Nephron (organoid): ENCODE results near the gene HTR1D.

Experiments used
- H3K27ac Mint-ChIP-seq, 3 experiments: 2 replicates each; pipeline ENCODE4 v1.8.0; 2020; ENCODE audit warnings: mixed read lengths in 3 of 3, mild to moderate bottlenecking in 2 of 3, moderate library complexity in 1 of 3
- H3K27me3 Mint-ChIP-seq: 2 replicates; pipeline ENCODE4 v1.8.0; 2021; ENCODE audit warnings: low read depth, mild to moderate bottlenecking, moderate library complexity, mixed read lengths
- H3K36me3 Mint-ChIP-seq: 2 replicates; pipeline ENCODE4 v1.8.0; 2020; ENCODE audit warnings: low read depth, mixed read lengths
- H3K4me1 Mint-ChIP-seq: 2 replicates; pipeline ENCODE4 v1.8.0; 2020; ENCODE audit warnings: mixed read lengths
- H3K4me3 Mint-ChIP-seq, 3 experiments: 2 replicates each; pipeline ENCODE4 v1.8.0; 2020; ENCODE audit warnings: mild to moderate bottlenecking in 3 of 3, mixed read lengths in 3 of 3, moderate library complexity in 2 of 3
- H3K9me3 Mint-ChIP-seq: 2 replicates; pipeline ENCODE4 v1.8.0; 2020; ENCODE audit warnings: mixed read lengths
- CTCF ChIP-seq, 3 experiments: fragments of 200-600 bp; sonication (generic); IDR thresholded peaks; one replicate each; pipeline ENCODE4 v1.5.0; 2021; ENCODE audit warnings: antibody characterized with exemption in 3 of 3; ENCODE audit not compliant: unreplicated experiment in 3 of 3

The HTR1D gene

GRCh38 chr1:23159963-23160877 is 57.1 kb downstream of the HTR1D start:
- TF ChIP-seq CTCF (IDR thresholded peaks at IDR 0.05; ENCODE audit: unreplicated experiment in 3 of 3): no peak
- Mint-ChIP-seq H3K36me3 (no peaks in the 10 kb centered on the region), H3K27me3 (no peaks in the 10 kb centered on the region)

GRCh38 chr1:23156940-23157339 is 60.4 kb downstream of the HTR1D start:
- Mint-ChIP-seq H3K27me3 (no peaks in the 10 kb centered on the region), H3K9me3 (no peaks in the 10 kb centered on the region), H3K27ac (no peak overlapping the region), H3K36me3 (peaks cover 4% of the 10 kb centered on the region), H3K4me3 (no peak overlapping the region), H3K4me1 (peaks cover 8% of the 10 kb centered on the region)
- TF ChIP-seq CTCF (IDR thresholded peaks at IDR 0.05; ENCODE audit: unreplicated experiment in 3 of 3): no peak

More at GRCh38 chr1:23159963-23160877, 57.1 kb downstream of the HTR1D start:
- Mint-ChIP-seq H3K9me3 (no peaks in the 10 kb centered on the region), H3K27ac (no peak overlapping the region), H3K4me3 (no peak overlapping the region), H3K4me1 (peaks cover 17% of the 10 kb centered on the region)

GRCh38 chr1:23152966-23153684 is 64.2 kb downstream of the HTR1D start:
- H3K9me3 Mint-ChIP-seq: no peaks in the 10 kb centered on the region
- peaks cover 8% of the 10 kb centered on the region for H3K4me1 Mint-ChIP-seq
- H3K36me3 Mint-ChIP-seq: peaks cover 9% of the 10 kb centered on the region
- H3K4me3 Mint-ChIP-seq: no peak overlapping the region
- TF ChIP-seq CTCF (IDR thresholded peaks at IDR 0.05; ENCODE audit: unreplicated experiment in 3 of 3): no peak
- H3K27me3 Mint-ChIP-seq: no peaks in the 10 kb centered on the region
- no peak overlapping the region for H3K27ac Mint-ChIP-seq

GRCh38 chr1:23150742-23151141 is 66.6 kb downstream of the HTR1D start:
- H3K9me3 Mint-ChIP-seq: no peaks in the 10 kb centered on the region
- H3K4me1 Mint-ChIP-seq: peaks cover 8% of the 10 kb centered on the region
- H3K27ac Mint-ChIP-seq: no peak overlapping the region
- no peak overlapping the region for H3K4me3 Mint-ChIP-seq
- no peaks in the 10 kb centered on the region for H3K27me3 Mint-ChIP-seq
- no peak for TF ChIP-seq CTCF (IDR thresholded peaks at IDR 0.05; ENCODE audit: unreplicated experiment in 3 of 3)
- H3K36me3 Mint-ChIP-seq: peaks cover 14% of the 10 kb centered on the region

GRCh38 chr1:23150125-23150524 is 67.2 kb downstream of the HTR1D start:
- peaks cover 8% of the 10 kb centered on the region for H3K4me1 Mint-ChIP-seq
- no peaks in the 10 kb centered on the region for H3K9me3 Mint-ChIP-seq
- no peaks in the 10 kb centered on the region for H3K27me3 Mint-ChIP-seq
- H3K27ac Mint-ChIP-seq: peak overlapping the region in 1 of 3 experiments; percentile 3
- H3K4me3 Mint-ChIP-seq: no peak overlapping the region
- TF ChIP-seq CTCF (IDR thresholded peaks at IDR 0.05; ENCODE audit: unreplicated experiment in 3 of 3): no peak
- H3K36me3 Mint-ChIP-seq: peaks cover 14% of the 10 kb centered on the region
